Measurements from ENCODE around the gene ZNF566.

Gene ZNF566

GRCh38 chr19:36423925-36424324 lies 65.4 kb downstream of the ZNF566 start:
- Histone ChIP-seq H3K4me1 (ENCODE audit: control insufficient read depth, insufficient read depth, low read length) (peaks cover 2% of the 10 kb centered on the region), H3K9me3 (ENCODE audit: control insufficient read depth, insufficient read depth, low read depth, low read length) (peaks cover 23% of the 10 kb centered on the region), H3K27ac (ENCODE audit: extremely low read depth, low read depth, low read length) (no peak overlapping the region), H3K4me3 (ENCODE audit: low read depth, low read length) (no peak overlapping the region), H3K36me3 (ENCODE audit: control insufficient read depth in 2 of 2, insufficient read depth in 1 of 2, low read length in 2 of 2) (no peaks in the 10 kb centered on the region)
- no peak for TF ChIP-seq ZNF433 (tag by site-specific recombination; IDR thresholded peaks at IDR 0.05; ENCODE audit: low read depth)
- TF ChIP-seq, protein P1, sequence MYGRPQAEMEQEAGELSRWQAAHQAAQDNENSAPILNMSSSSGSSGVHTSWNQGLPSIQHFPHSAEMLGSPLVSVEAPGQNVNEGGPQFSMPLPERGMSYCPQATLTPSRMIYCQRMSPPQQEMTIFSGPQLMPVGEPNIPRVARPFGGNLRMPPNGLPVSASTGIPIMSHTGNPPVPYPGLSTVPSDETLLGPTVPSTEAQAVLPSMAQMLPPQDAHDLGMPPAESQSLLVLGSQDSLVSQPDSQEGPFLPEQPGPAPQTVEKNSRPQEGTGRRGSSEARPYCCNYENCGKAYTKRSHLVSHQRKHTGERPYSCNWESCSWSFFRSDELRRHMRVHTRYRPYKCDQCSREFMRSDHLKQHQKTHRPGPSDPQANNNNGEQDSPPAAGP (tag by site-specific recombination; IDR thresholded peaks at IDR 0.05): no peak
- no peak for TF ChIP-seq ZNF513 (tag by site-specific recombination; IDR thresholded peaks at IDR 0.05)
- TF ChIP-seq ZNF510 (tag by site-specific recombination; IDR thresholded peaks at IDR 0.05; ENCODE audit: insufficient replicate concordance): no peak
- TF ChIP-seq, protein P2, sequence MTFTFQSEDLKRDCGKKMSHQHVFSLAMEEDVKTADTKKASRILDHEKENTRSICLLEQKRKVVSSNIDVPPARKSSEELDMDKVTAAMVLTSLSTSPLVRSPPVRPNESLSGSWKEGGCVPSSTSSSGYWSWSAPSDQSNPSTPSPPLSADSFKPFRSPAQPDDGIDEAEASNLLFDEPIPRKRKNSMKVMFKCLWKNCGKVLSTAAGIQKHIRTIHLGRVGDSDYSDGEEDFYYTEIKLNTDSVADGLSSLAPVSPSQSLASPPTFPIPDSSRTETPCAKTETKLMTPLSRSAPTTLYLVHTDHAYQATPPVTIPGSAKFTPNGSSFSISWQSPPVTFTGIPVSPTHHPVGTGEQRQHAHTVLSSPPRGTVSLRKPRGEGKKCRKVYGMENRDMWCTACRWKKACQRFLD (tag by site-specific recombination; IDR thresholded peaks at IDR 0.05): no peak
- TF ChIP-seq ZXDB (tag by site-specific recombination; IDR thresholded peaks at IDR 0.05): no peak
- TF ChIP-seq, protein P3, sequence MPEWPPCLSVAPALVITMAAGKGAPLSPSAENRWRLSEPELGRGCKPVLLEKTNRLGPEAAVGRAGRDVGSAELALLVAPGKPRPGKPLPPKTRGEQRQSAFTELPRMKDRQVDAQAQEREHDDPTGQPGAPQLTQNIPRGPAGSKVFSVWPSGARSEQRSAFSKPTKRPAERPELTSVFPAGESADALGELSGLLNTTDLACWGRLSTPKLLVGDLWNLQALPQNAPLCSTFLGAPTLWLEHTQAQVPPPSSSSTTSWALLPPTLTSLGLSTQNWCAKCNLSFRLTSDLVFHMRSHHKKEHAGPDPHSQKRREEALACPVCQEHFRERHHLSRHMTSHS (tag by site-specific recombination; IDR thresholded peaks at IDR 0.05): no peak
- TF ChIP-seq ZNF747 (tag by site-specific recombination; IDR thresholded peaks at IDR 0.05): no peak
- no peak for TF ChIP-seq GLI4 (tag by site-specific recombination; IDR thresholded peaks at IDR 0.05)
- no peak for TF ChIP-seq KLF16 (tag by site-specific recombination; IDR thresholded peaks at IDR 0.05)
- TF ChIP-seq, protein P4, sequence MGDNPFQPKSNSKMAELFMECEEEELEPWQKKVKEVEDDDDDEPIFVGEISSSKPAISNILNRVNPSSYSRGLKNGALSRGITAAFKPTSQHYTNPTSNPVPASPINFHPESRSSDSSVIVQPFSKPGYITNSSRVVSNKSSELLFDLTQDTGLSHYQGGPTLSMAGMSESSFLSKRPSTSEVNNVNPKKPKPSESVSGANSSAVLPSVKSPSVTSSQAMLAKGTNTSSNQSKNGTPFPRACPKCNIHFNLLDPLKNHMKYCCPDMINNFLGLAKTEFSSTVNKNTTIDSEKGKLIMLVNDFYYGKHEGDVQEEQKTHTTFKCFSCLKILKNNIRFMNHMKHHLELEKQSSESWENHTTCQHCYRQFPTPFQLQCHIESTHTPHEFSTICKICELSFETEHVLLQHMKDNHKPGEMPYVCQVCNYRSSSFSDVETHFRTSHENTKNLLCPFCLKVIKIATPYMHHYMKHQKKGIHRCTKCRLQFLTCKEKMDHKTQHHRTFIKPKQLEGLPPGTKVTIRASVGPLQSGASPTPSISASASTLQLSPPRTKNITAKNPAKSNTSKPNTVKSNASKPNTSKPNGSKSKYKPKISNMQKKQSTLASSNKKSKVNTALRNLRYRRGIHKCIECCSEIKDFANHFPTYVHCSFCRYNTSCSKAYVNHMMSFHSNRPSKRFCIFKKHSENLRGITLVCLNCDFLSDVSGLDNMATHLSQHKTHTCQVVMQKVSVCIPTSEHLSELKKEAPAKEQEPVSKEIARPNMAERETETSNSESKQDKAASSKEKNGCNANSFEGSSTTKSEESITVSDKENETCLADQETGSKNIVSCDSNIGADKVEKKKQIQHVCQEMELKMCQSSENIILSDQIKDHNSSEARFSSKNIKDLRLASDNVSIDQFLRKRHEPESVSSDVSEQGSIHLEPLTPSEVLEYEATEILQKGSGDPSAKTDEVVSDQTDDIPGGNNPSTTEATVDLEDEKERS (tag by site-specific recombination; IDR thresholded peaks at IDR 0.05): no peak
- TF ChIP-seq HOXA7 (CRISPR knock-in tag; IDR thresholded peaks at IDR 0.05; ENCODE audit: borderline replicate concordance): no peak
- TF ChIP-seq ZNF157 (tag by site-specific recombination; IDR thresholded peaks at IDR 0.05): no peak
- TF ChIP-seq ZNF341 (tag by site-specific recombination; IDR thresholded peaks at IDR 0.05; ENCODE audit: low read depth): no peak
- TF ChIP-seq GLI2 (tag by site-specific recombination; IDR thresholded peaks at IDR 0.05; ENCODE audit: borderline replicate concordance, low read depth): no peak
- no peak for TF ChIP-seq ZNF558 (tag by site-specific recombination; IDR thresholded peaks at IDR 0.05)
- no peak for TF ChIP-seq ZNF624 (tag by site-specific recombination; IDR thresholded peaks at IDR 0.05)
- no peak for TF ChIP-seq ZNF324 (tag by site-specific recombination; IDR thresholded peaks at IDR 0.05)
- no peak for TF ChIP-seq ZNF791 (tag by site-specific recombination; IDR thresholded peaks at IDR 0.05)
- TF ChIP-seq SP2 (tag by site-specific recombination; IDR thresholded peaks at IDR 0.05): no peak
- POLR2A ChIA-PET: no interaction called here
- CTCF ChIA-PET: interaction anchor here (0.7 kb wide), 1 partner anchor 806 kb away, joined by 3 read pairs; no protein-coding TSS in a partner anchor
